Esophagus muscularis mucosa (tissue), 4 donors: ENCODE measurements around the gene LPAR1. TPM values are rescaled to one million over a fixed set of nuclear protein-coding genes. Genes with fewer than 3 reads are reported as not detected.

Experiments used
- DNase-seq: peaks from one replicate; pipeline ENCODE4 v3.0.0-alpha.2; 2017; ENCODE audit errors: extremely low spot score
- H3K27ac ChIP-seq, 4 donors: fragments of 200-600 bp; sonication (generic); replicated peaks in 1 of 4; 1 replicate in 3 of 4; 2 replicates in 1 of 4; pipeline ENCODE4 v1.5.1; 2016 to 2019; ENCODE audit warnings: mild to moderate bottlenecking in 1 of 4
- H3K27me3 ChIP-seq, 4 donors: fragments of 200-600 bp; sonication (generic); one replicate each; pipeline versions ENCODE4 v1.5.1 to v1.6.0; 2016 to 2019
- H3K36me3 ChIP-seq, 4 donors: fragments of 200-600 bp; sonication (generic); one replicate each; pipeline ENCODE4 v1.5.1; 2016 to 2019
- H3K4me1 ChIP-seq, 4 donors: fragments of 200-600 bp; sonication (generic); one replicate each; pipeline ENCODE4 v1.5.1; 2016 to 2019
- H3K4me3 ChIP-seq, 4 donors: fragments of 200-600 bp; sonication (generic); 1 replicate in 2 of 4; 2 replicates in 2 of 4; pipeline ENCODE4 v1.5.1; 2016 to 2019; ENCODE audit warnings: mild to moderate bottlenecking in 4 of 4, moderate library complexity in 1 of 4
- H3K9me3 ChIP-seq, 4 donors: fragments of 200-600 bp; sonication (generic); 1 replicate in 3 of 4; 2 replicates in 1 of 4; pipeline ENCODE4 v1.5.1; 2016 to 2019
- CTCF ChIP-seq, 3 experiments: fragments of 200-600 bp in 2 of 3; fragments of 450-650 bp in 1 of 3; sonication (generic) in 2 of 3; IDR thresholded peaks; one replicate each; pipeline ENCODE4 v1.5.1; 2017 to 2019; ENCODE audit warnings: antibody characterized with exemption in 3 of 3, mild to moderate bottlenecking in 2 of 3, moderate library complexity in 1 of 3
- EP300 ChIP-seq: sonication (generic); formaldehyde crosslinking; IDR thresholded peaks from one replicate; pipeline ENCODE4 v1.6.1; 2017; ENCODE audit warnings: antibody characterized with exemption
- POLR2A ChIP-seq: fragments of 450-650 bp; IDR thresholded peaks from one replicate; pipeline ENCODE4 v1.6.1; 2017; ENCODE audit warnings: antibody characterized with exemption, moderate library complexity, mild to moderate bottlenecking, low read depth
- POLR2AphosphoS5 ChIP-seq, 2 donors: sonication (generic); formaldehyde crosslinking; IDR thresholded peaks; one replicate each; pipeline ENCODE4 v1.6.1; 2017; ENCODE audit warnings: antibody characterized with exemption in 2 of 2
- WGBS: methylation state at CpG from one replicate; pipeline ENCODE4 v1.1.5; 2018; 5-methylcytosine and 5-hydroxymethylcytosine counted together
- intact Hi-C: fragments of 100-400 bp; cut with DNase I; formaldehyde crosslinking; loops from one replicate; pipeline ENCODE4 v1.15.1; 2023
- total RNA-seq, 4 donors: library from RNA; depleted of rRNA; stranded (reverse); fragments of >200 nt; gene quantifications; one replicate each; pipeline versions ENCODE4 v1.1.0 to v1.2.1, GENCODE V29; 2016

LPAR1 gene
- total RNA-seq, 4 donors from 2014 or later = 34.1 to 55.5 (median 48.8) TPM

- Histone ChIP-seq H3K27me3 (no peaks in the 10 kb centered on the region), H3K36me3 (no peaks in the 10 kb centered on the region), H3K9me3 (no peaks in the 10 kb centered on the region), H3K4me3 (no peak overlapping the region), H3K27ac (no peak overlapping the region), H3K4me1 (peaks cover 0 to 28% (median 24%) of the 10 kb centered on the region in 4 donors)
- WGBS = 87% methylated on average over 2 of the region's 2 CpGs
- TF ChIP-seq CTCF (IDR thresholded peaks at IDR 0.05) = no peak
- no peak for TF ChIP-seq POLR2A
- no peak for TF ChIP-seq POLR2AphosphoS5 (IDR thresholded peaks at IDR 0.05)
- TF ChIP-seq EP300 = no peak
- intact Hi-C loops = no loop called here
- DNase-seq = no peak
Observed at GRCh38 chr9:110975278-110975677, 63.0 kb downstream of the LPAR1 start.

GRCh38 chr9:110971705-110972104, 66.6 kb downstream of the LPAR1 start:
- Histone ChIP-seq H3K27me3 (no peaks in the 10 kb centered on the region), H3K9me3 (no peaks in the 10 kb centered on the region), H3K36me3 (no peaks in the 10 kb centered on the region), H3K27ac (no peak overlapping the region), H3K4me3 (no peak overlapping the region), H3K4me1 (peaks cover 0 to 13% (median 11%) of the 10 kb centered on the region in 4 donors)
- WGBS = 91% methylated on average over 5 of the region's 5 CpGs
- DNase-seq = no peak
- TF ChIP-seq EP300 (no peak), POLR2A (no peak), POLR2AphosphoS5 (IDR thresholded peaks at IDR 0.05) (no peak), CTCF (IDR thresholded peaks at IDR 0.05) (no peak)
- intact Hi-C loops = no loop called here

GRCh38 chr9:110971234-110971633, 67.0 kb downstream of the LPAR1 start:
- 77% methylated on average over 2 of the region's 2 CpGs for WGBS
- H3K4me3 ChIP-seq = no peak overlapping the region
- peaks cover 0 to 9% (median 6%) of the 10 kb centered on the region in 4 donors for H3K4me1 ChIP-seq
- no peaks in the 10 kb centered on the region for H3K36me3 ChIP-seq
- intact Hi-C loops = no loop called here
- no peak for DNase-seq
- H3K27me3 ChIP-seq = no peaks in the 10 kb centered on the region
- no peak overlapping the region for H3K27ac ChIP-seq
- H3K9me3 ChIP-seq = no peaks in the 10 kb centered on the region
- TF ChIP-seq POLR2AphosphoS5 (IDR thresholded peaks at IDR 0.05) = no peak
- no peak for TF ChIP-seq CTCF (IDR thresholded peaks at IDR 0.05)
- TF ChIP-seq EP300 = no peak
- no peak for TF ChIP-seq POLR2A

GRCh38 chr9:110969971-110970386, 68.3 kb downstream of the LPAR1 start:
- H3K36me3 ChIP-seq = no peaks in the 10 kb centered on the region
- intact Hi-C loops = no loop called here
- H3K27me3 ChIP-seq = no peaks in the 10 kb centered on the region
- H3K27ac ChIP-seq = no peak overlapping the region
- WGBS = 96% methylated on average over 4 of the region's 4 CpGs
- H3K9me3 ChIP-seq = no peaks in the 10 kb centered on the region
- no peak for TF ChIP-seq POLR2A
- no peak for TF ChIP-seq POLR2AphosphoS5 (IDR thresholded peaks at IDR 0.05)
- TF ChIP-seq EP300 = no peak
- TF ChIP-seq CTCF (IDR thresholded peaks at IDR 0.05) = no peak
- no peaks in the 10 kb centered on the region for H3K4me1 ChIP-seq
- H3K4me3 ChIP-seq = no peak overlapping the region
- no peak for DNase-seq

- no peak overlapping the region for H3K4me3 ChIP-seq
- H3K27ac ChIP-seq = no peak overlapping the region
- H3K4me1 ChIP-seq = no peaks in the 10 kb centered on the region
- no peaks in the 10 kb centered on the region for H3K27me3 ChIP-seq
- intact Hi-C loops = no loop called here
- TF ChIP-seq CTCF (IDR thresholded peaks at IDR 0.05) = no peak
- no peak for TF ChIP-seq POLR2A
- TF ChIP-seq POLR2AphosphoS5 (IDR thresholded peaks at IDR 0.05) = no peak
- no peak for TF ChIP-seq EP300
- H3K9me3 ChIP-seq = no peaks in the 10 kb centered on the region
- 86% methylated on average over 4 of the region's 4 CpGs for WGBS
- H3K36me3 ChIP-seq = no peaks in the 10 kb centered on the region
- no peak for DNase-seq
Observed at GRCh38 chr9:110968096-110968495, 70.2 kb downstream of the LPAR1 start.
